K562 (cell line): Measurements from ENCODE around the gene CPSF4. TPM values are rescaled to one million over a fixed set of nuclear protein-coding genes. Genes with fewer than 3 reads are reported as not detected.

Experiments used
- ATF1 ChIP-seq, 2 experiments: fragments of 450-650 bp in 1 of 2; IDR thresholded peaks; 2 replicates each; pipeline ENCODE4 v1.6.1; 2016; ENCODE audit warnings: missing compliant biosample characterization in 1 of 2, missing genetic modification characterization in 1 of 2
- HNRNPH1 ChIP-seq: fragments of 200-400 bp; formaldehyde crosslinking; optimal IDR thresholded peaks from 2 replicates; pipeline ENCODE3; 2017; ENCODE audit warnings: low read depth, mild to moderate bottlenecking, low read length, moderate library complexity
- KLF1 ChIP-seq: fragments of 450-650 bp; IDR thresholded peaks from 2 replicates; pipeline ENCODE4 v1.6.1; 2016; ENCODE audit warnings: missing genetic modification characterization, missing compliant biosample characterization
- MBD2 ChIP-seq: sonication (generic); IDR thresholded peaks from 2 replicates; pipeline ENCODE4 v1.6.1; 2016; ENCODE audit warnings: low read depth, borderline replicate concordance
- POLR2H ChIP-seq: IDR thresholded peaks from 2 replicates; pipeline ENCODE4 v1.6.1; 2016; ENCODE audit warnings: missing genetic modification characterization, low read depth, mild to moderate bottlenecking, control low read depth, missing compliant biosample characterization, moderate library complexity
- SAP30 ChIP-seq: fragments of 200-600 bp; sonication (generic); IDR thresholded peaks from 2 replicates; pipeline ENCODE4 v1.6.1; 2012; ENCODE audit warnings: borderline replicate concordance, low read depth, mild to moderate bottlenecking, moderate library complexity, low read length, control low read depth, inconsistent platforms; ENCODE audit not compliant: insufficient read depth, poor library complexity, severe bottlenecking
- SMARCC2 ChIP-seq: fragments of 450-650 bp; IDR thresholded peaks from 2 replicates; pipeline ENCODE4 v1.6.1; 2017; ENCODE audit warnings: antibody characterized with exemption, moderate library complexity, mild to moderate bottlenecking, low read depth
- TBL1XR1 ChIP-seq, 2 experiments: IDR thresholded peaks; 2 replicates each; pipeline ENCODE4 v1.6.1; 2012; ENCODE audit warnings: improper control_type of control experiment in 2 of 2, low read length in 2 of 2, mild to moderate bottlenecking in 1 of 2
- TOE1 ChIP-seq, 2 experiments: fragments of 450-650 bp in 1 of 2; sonication (generic) in 1 of 2; formaldehyde crosslinking in 1 of 2; IDR thresholded peaks; 2 replicates each; pipeline versions ENCODE4 v1.7.1 to v1.8.0; 2016 to 2022; ENCODE audit warnings: borderline replicate concordance in 2 of 2, mild to moderate bottlenecking in 2 of 2, antibody characterized with exemption in 1 of 2, inconsistent platforms in 1 of 2, low read depth in 1 of 2, missing genetic modification reagents in 1 of 2, moderate library complexity in 1 of 2
- polyA plus RNA-seq, 8 experiments: library from polyadenylated mRNA; depleted of rRNA in 4 of 8; stranded (reverse) in 5 of 8; unstranded in 3 of 8; fragments of >200 nt; fragmentation: Nextera tagmentation in 2 of 8; fragmentation: Illumina TruSeq in 1 of 8; extraction: Ambion mirVana in 2 of 8; extraction: Trizol in 1 of 8; gene quantifications; 2 replicates each; pipeline versions ENCODE4 v1.2.1 to v1.2.3, GENCODE V29; 2011 to 2014; ENCODE audit warnings: inconsistent platforms in 1 of 8, missing spikeins in 1 of 8
- total RNA-seq, 7 experiments: library from RNA; depleted of rRNA in 6 of 7; stranded (reverse); fragments of >200 nt in 6 of 7; fragmentation: Illumina TruSeq in 2 of 7; extraction: Trizol in 2 of 7; gene quantifications; 2 replicates each; pipeline versions ENCODE4 v1.2.1 to v1.2.3, GENCODE V29; 2011 to 2021; ENCODE audit warnings: low replicate concordance in 1 of 7
- TF ChIP-seq, protein P1 (sequence below), 2 experiments: IDR thresholded peaks; 2 replicates each; pipeline ENCODE4 v1.6.1; 2012; ENCODE audit warnings: improper control_type of control experiment in 2 of 2, low read depth in 2 of 2, low read length in 2 of 2, borderline replicate concordance in 1 of 2
- TF ChIP-seq, protein P2 (sequence below): sonication (generic); formaldehyde crosslinking; IDR thresholded peaks from 2 replicates; pipeline ENCODE4 v1.9.0; 2022; ENCODE audit warnings: mild to moderate bottlenecking, missing genetic modification reagents
- TF ChIP-seq, protein P3 (sequence below): IDR thresholded peaks from 3 replicates; pipeline ENCODE4 v1.6.1; 2011; ENCODE audit warnings: borderline replicate concordance, mild to moderate bottlenecking, moderate library complexity; ENCODE audit not compliant: insufficient read length; ENCODE audit errors: extremely low read depth
- TF ChIP-seq, protein P4 (sequence below): fragments of 450-650 bp; IDR thresholded peaks from 2 replicates; pipeline ENCODE4 v1.6.1; 2018; ENCODE audit not compliant: partially characterized antibody

CPSF4 gene
- total and polyA plus RNA-seq, 9 of the 15 experiments (the other 6 are each of a cell fraction or from before 2014, with no cell fraction given) = 16.9 to 118 (median 71.7) TPM

DNA sequence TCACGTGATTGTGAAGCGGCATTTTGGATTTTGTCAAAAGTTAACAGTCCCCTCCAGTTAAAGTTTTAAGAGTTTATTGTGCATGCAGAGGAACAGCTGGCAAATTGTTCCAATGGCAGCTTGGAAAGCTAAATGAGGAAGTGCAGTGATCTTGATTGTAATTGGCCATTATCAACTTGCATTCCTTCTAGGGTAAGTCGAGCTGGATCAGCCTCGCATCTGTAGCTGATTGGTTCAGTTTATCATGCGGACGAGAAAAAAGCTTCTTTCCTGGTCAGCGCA is 34.5 kb downstream of the CPSF4 start (continued):
- TF ChIP-seq, protein P1, sequence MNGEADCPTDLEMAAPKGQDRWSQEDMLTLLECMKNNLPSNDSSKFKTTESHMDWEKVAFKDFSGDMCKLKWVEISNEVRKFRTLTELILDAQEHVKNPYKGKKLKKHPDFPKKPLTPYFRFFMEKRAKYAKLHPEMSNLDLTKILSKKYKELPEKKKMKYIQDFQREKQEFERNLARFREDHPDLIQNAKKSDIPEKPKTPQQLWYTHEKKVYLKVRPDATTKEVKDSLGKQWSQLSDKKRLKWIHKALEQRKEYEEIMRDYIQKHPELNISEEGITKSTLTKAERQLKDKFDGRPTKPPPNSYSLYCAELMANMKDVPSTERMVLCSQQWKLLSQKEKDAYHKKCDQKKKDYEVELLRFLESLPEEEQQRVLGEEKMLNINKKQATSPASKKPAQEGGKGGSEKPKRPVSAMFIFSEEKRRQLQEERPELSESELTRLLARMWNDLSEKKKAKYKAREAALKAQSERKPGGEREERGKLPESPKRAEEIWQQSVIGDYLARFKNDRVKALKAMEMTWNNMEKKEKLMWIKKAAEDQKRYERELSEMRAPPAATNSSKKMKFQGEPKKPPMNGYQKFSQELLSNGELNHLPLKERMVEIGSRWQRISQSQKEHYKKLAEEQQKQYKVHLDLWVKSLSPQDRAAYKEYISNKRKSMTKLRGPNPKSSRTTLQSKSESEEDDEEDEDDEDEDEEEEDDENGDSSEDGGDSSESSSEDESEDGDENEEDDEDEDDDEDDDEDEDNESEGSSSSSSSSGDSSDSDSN (IDR thresholded peaks at IDR 0.05; ENCODE audit: borderline replicate concordance in 1 of 2, low read depth in 2 of 2, low read length in 2 of 2) = no peak
- peak; percentile 55 for TF ChIP-seq SAP30
- TF ChIP-seq, protein P2, sequence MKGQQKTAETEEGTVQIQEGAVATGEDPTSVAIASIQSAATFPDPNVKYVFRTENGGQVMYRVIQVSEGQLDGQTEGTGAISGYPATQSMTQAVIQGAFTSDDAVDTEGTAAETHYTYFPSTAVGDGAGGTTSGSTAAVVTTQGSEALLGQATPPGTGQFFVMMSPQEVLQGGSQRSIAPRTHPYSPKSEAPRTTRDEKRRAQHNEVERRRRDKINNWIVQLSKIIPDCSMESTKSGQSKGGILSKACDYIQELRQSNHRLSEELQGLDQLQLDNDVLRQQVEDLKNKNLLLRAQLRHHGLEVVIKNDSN (CRISPR knock-in tag) = peak; percentile 29; the same call in 1 of the 2 replicates
- no peak for TF ChIP-seq POLR2H (tag)
- peak; percentile 30; the same call in 1 of the 2 replicates for TF ChIP-seq MBD2
- TF ChIP-seq TBL1XR1 (IDR thresholded peaks at IDR 0.05; ENCODE audit: low read length in 2 of 2) = no peak
- TF ChIP-seq, protein P3, sequence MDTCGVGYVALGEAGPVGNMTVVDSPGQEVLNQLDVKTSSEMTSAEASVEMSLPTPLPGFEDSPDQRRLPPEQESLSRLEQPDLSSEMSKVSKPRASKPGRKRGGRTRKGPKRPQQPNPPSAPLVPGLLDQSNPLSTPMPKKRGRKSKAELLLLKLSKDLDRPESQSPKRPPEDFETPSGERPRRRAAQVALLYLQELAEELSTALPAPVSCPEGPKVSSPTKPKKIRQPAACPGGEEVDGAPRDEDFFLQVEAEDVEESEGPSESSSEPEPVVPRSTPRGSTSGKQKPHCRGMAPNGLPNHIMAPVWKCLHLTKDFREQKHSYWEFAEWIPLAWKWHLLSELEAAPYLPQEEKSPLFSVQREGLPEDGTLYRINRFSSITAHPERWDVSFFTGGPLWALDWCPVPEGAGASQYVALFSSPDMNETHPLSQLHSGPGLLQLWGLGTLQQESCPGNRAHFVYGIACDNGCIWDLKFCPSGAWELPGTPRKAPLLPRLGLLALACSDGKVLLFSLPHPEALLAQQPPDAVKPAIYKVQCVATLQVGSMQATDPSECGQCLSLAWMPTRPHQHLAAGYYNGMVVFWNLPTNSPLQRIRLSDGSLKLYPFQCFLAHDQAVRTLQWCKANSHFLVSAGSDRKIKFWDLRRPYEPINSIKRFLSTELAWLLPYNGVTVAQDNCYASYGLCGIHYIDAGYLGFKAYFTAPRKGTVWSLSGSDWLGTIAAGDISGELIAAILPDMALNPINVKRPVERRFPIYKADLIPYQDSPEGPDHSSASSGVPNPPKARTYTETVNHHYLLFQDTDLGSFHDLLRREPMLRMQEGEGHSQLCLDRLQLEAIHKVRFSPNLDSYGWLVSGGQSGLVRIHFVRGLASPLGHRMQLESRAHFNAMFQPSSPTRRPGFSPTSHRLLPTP = no peak
- no peak for TF ChIP-seq TOE1 (IDR thresholded peaks at IDR 0.05; ENCODE audit: borderline replicate concordance)
- no peak for TF ChIP-seq TOE1 (CRISPR knock-in tag; IDR thresholded peaks at IDR 0.05; ENCODE audit: borderline replicate concordance, low read depth)
- TF ChIP-seq SMARCC2 = no peak
- no peak for TF ChIP-seq HNRNPH1
- TF ChIP-seq ATF1 (CRISPR knock-in tag; IDR thresholded peaks at IDR 0.05) = no peak
- TF ChIP-seq ATF1 (tag; IDR thresholded peaks at IDR 0.05) = no peak
- TF ChIP-seq, protein P4, sequence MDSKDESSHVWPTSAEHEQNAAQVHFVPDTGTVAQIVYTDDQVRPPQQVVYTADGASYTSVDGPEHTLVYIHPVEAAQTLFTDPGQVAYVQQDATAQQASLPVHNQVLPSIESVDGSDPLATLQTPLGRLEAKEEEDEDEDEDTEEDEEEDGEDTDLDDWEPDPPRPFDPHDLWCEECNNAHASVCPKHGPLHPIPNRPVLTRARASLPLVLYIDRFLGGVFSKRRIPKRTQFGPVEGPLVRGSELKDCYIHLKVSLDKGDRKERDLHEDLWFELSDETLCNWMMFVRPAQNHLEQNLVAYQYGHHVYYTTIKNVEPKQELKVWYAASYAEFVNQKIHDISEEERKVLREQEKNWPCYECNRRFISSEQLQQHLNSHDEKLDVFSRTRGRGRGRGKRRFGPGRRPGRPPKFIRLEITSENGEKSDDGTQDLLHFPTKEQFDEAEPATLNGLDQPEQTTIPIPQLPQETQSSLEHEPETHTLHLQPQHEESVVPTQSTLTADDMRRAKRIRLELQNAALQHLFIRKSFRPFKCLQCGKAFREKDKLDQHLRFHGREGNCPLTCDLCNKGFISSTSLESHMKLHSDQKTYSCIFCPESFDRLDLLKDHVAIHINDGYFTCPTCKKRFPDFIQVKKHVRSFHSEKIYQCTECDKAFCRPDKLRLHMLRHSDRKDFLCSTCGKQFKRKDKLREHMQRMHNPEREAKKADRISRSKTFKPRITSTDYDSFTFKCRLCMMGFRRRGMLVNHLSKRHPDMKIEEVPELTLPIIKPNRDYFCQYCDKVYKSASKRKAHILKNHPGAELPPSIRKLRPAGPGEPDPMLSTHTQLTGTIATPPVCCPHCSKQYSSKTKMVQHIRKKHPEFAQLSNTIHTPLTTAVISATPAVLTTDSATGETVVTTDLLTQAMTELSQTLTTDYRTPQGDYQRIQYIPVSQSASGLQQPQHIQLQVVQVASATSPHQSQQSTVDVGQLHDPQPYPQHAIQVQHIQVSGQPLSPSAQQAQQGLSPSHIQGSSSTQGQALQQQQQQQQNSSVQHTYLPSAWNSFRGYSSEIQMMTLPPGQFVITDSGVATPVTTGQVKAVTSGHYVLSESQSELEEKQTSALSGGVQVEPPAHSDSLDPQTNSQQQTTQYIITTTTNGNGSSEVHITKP = peak; percentile 11
- TF ChIP-seq KLF1 = no peak; the same call in 1 of the 2 replicates
